GM19328 (cell line): Measurements from ENCODE around the gene ATP5IF1.

ENCODE experiments used
- ATAC-seq: cut with Tn5 transposase; IDR thresholded peaks from one replicate; pipeline ENCODE4 v1.9.1; 2021; ENCODE audit warnings: mild to moderate bottlenecking, moderate library complexity; ENCODE audit not compliant: unreplicated experiment

ATP5IF1 gene

GRCh38 chr1:28235755-28236655 is at the start of gene ATP5IF1:
ATP5IF1 (plus strand) TSS chr1:28236124; CDS start chr1:28236184, 60 bp downstream.
- peak; percentile 84 for ATAC-seq

GRCh38 chr1:28190337-28190979 is 45.5 kb upstream of the ATP5IF1 start:
- no peak for ATAC-seq

DNA sequence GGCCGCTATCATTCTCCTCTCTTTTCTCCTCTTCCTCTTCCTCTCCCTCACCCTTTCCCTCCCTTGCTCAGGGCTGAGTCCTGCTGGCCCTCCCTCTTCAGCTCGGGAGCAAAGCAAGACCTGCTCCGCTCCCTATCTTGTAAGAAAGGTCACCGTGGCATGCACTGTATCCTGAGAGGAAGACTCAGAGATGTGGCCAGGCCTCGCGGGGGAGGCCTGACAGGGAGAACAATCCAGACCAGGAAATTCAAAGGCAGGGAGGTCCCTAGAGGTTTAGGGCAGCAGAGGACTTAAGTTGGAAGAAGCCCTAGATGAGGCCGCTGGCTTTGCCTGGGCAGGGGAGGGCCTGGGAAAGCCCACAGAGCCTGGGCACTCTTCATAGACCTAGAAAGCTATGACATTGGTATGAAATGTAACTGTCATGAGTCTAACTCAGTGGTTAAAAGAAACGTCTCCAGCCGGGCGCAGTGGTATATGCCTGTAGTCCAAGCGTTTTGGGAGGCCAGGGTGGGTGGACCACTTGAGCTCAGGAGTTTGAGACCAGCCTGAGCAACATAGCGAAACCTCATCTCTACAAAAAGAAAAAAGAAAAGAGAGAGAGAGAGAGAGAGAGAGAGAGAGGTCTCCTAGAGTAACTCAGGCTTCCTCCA is 44.8 kb upstream of the ATP5IF1 start:
- ATAC-seq = no peak

DNA sequence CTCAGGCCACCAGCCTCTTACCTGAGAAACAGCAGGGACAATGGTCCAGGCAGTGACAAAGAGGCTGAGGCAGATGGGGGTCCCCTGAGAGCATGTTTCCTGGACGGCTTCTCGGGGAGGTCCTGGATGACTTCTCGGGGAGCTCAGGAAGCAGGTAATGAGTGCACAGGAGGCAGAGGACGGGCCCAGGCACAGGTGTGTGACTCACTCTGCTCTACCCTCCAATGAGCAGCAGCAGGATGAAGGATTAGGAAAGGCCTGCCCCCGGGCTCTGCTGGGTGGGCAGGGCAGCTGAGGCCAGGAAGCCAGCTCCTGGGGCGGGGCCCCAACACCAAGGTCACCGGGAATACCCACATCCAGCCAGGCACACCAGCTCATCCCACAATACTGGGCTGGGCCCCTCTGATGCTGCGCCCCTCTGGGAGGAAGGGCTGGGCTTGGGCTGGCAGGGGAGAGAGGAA is 42.2 kb upstream of the ATP5IF1 start:
- no peak for ATAC-seq

GRCh38 chr1:28194326-28195035 is 41.4 kb upstream of the ATP5IF1 start:
- ATAC-seq = no peak

DNA sequence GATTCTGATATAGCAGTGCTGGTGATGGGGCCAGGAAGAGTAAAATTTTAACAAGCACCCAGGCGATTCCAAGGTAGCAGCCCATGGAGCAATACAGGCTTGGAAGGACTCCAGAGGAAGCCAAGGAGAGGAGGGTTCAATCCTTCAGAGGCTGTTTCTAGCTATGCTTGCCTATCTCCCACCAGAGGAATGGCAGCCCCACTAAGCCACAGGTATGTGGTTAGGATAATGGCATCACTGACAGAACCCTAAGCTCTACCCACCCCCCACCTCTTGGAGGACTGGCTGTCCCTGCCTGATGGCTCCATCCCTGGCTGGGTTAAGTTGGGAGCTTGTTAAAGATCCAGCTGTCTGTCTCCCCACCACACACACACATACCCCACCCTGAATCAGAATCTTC is 40.1 kb upstream of the ATP5IF1 start:
- no peak for ATAC-seq

GRCh38 chr1:28196330-28196729 is 39.6 kb upstream of the ATP5IF1 start:
- ATAC-seq = no peak

DNA sequence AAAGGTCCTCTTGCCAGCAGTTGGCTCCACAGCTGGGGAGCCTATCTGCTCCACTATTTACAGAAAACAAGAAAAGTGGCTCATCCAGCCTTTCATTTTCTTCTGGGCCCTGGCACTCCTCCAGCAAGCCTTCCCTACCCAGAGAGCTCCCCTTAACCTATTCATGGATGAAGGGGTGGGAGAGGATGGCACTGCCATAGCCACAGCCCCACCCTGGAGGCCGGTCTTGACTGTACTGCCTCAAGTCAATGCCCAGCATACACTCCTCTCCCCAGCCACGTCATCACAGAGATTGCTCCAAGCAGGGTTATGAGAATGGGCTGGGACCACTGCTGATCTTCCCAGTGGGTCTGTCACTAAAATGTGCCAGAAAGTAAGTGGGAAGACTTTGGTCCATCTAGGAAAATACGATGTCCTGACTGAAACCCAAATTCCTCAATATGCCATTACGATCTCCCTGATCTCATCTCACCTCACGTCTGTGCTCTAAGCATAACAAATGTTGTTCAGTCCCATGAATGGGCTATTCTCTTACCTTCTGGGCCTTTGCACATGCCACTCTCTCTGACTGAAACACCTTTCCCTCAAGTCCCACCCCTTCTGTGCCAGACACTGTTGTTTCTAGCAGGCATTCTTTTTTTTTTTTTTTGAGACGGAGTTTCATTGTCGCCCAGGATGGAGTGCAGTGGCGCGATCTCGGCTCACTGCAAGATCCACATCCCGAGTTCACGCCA is 38.1 kb upstream of the ATP5IF1 start:
- ATAC-seq = no peak

DNA sequence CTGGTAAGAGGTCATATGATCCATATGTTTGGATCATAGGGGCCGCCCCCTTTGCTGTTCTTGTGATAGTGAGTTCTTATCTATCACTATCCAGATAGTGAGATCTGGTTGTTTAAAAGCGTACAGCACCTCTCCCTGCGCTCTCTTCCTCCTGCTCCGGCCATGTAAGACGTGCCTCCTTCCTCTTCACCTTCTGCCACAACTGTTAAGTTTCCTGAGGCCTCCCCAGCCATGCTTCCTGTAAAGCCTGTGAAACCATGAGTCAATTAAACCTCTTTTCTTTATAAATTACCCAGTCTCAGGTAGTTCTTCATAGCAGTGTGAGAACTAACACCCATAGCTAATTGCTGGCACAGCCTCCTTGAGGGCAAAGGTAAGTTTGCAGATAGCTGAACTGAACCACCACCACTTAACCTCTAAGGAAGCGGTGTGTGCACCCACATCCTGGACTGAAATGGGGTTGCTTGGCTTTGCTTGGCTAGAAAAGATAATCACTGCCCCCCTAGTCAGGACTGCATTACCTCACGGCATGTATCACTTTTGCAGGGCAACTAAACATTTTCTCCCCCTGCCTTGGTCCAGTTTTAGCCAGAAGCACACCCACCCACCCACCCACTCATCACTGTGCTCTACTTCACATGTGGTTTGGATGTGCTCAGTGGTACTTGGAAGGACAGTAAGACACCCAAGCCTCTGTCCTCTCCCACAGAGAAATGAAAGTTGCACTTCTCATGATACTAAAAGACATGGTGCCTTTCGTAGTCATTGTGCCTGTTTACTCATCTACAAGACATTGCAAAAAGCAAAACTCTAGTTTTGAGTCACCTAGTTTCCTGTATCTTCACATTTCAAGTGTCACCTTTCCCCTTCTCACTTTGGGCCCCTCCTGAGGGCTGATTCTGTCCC is 36.3 kb upstream of the ATP5IF1 start:
- ATAC-seq = peak; percentile 82

GRCh38 chr1:28200234-28200873 is 35.6 kb upstream of the ATP5IF1 start:
- no peak for ATAC-seq

DNA sequence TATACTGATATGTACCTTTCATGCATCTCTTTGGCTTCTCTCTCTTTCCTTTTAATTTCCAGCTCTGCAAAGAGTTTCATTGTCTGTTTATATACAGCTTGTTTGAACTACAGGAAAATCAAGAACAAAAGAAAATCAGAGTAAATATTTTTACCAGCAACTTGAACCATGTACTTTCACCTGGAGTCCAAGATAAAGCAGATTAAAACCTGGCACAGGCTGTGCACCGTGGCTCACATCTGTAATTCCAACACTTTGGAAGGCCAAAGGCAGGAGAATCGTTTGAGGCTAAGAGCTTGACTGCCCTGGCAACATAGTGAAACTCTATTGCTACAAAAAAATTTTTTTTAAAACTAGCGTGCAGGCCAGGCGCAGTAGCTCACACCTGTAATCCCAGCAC is 30.7 kb upstream of the ATP5IF1 start:
- no peak for ATAC-seq

DNA sequence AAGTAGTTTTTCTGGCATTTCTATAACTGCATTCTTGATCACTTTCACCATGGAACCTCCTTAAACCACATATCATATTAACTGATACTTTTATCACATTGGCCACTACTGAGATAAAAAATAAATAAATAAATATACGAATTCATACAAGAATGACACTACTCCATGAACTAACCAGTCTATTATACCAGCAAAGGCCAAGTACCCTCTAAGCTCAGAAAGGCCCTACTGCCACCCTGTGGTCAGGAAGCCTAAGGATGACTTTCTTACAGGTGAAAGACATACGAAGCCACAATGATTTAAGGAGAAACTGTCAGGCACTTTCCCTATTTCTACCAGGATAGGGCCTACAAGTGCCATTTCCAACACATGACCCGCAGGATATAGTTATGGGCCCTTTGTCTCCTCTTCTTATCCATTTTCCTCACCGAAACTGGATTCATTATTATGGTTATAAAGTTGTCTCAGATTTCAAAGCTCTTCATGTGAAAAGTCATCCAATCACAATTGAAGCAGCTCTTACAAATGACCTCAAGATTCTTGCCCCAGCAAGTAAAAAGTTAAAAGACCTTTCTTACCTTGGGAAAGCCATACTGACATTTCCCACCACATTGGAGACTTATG is 27.0 kb upstream of the ATP5IF1 start:
- no peak for ATAC-seq

- ATAC-seq = no peak
Observed at GRCh38 chr1:28209700-28210099, 26.2 kb upstream of the ATP5IF1 start.

DNA sequence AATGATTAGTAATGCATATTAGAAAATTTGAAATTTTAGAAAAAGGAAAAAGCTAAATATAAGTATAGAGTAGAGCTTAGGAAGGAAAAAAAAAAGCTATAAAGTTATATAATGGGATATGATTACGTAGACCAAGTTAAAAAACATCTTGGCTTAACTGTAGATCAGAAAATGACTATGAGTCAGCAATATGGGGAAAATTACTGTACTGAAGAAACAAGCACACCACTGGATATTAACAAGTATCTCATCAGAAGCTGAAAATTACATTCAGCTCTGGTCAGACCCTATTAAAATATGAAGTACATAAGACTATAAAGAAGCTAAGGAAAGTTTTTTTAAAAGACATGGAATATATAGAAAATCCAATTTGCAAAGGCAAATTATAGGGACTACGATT is 22.6 kb upstream of the ATP5IF1 start:
- no peak for ATAC-seq

- ATAC-seq = no peak
Observed at GRCh38 chr1:28229089-28229488, 6.8 kb upstream of the ATP5IF1 start.

GRCh38 chr1:28229996-28230395 is 5.9 kb upstream of the ATP5IF1 start:
- ATAC-seq = no peak

DNA sequence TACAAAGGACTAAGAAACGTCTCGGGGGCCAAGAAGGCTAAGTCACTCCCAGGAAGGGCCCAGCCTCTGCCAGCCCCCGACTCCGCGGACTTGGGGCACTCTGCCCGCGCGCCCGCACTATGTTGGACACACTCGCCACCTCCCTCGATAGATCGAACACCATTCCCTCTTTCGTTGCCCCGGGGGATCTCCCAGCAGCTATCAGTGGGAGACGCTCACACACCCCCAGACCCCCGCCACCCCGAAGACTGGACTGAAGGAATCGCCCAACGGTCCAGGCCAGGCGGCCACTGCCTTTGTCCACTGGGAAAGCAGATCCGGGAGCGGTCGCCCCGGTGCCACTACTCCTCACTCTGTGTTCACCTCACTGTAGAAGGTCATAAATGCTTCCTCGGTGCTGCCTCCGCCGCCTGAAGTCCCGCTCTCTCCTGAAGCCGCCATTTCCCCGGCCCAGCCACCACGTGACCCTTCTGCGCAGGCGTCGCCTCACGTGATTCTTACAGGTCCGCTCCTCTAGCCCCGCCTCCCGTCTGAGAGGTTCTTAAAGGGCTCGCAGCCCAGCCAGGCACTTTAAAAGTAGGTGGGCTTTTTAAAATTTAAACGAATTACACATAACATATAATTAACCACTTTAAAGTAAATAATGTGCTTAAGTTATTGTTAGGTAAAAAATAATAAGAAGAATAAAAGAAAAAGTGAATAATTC is 3.2 kb upstream of the ATP5IF1 start, which contains the start of gene DNAJC8:
TSS of gene DNAJC8 (minus strand) at position 472 of the 706 bp plus-strand sequence. CDS start at position 441, 31 bp downstream.
- ATAC-seq = peak; percentile 39

- no peak for ATAC-seq
Observed at GRCh38 chr1:28233264-28233606, 2.7 kb upstream of the ATP5IF1 start.
